GM19193 (cell line): ENCODE data around the gene SLC35G6.

Experiments used
- POLR2A ChIP-seq: IDR thresholded peaks from 4 replicates; pipeline ENCODE4 v1.6.1; 2011; ENCODE audit not compliant: insufficient read depth, insufficient read length; ENCODE audit errors: extremely low read depth

Gene SLC35G6

GRCh38 chr17:7508145-7508544 is 26.9 kb downstream of the SLC35G6 start:
- no peak for TF ChIP-seq POLR2A

- TF ChIP-seq POLR2A = no peak
Measured at GRCh38 chr17:7508846-7509245, 27.6 kb downstream of the SLC35G6 start.

- no peak for TF ChIP-seq POLR2A
Measured at GRCh38 chr17:7509937-7510336, 28.7 kb downstream of the SLC35G6 start.

- no peak for TF ChIP-seq POLR2A
Measured at GRCh38 chr17:7511108-7511507, 29.9 kb downstream of the SLC35G6 start.

GRCh38 chr17:7512105-7512504 is 30.9 kb downstream of the SLC35G6 start:
- no peak for TF ChIP-seq POLR2A

- no peak for TF ChIP-seq POLR2A
Measured at GRCh38 chr17:7512824-7513540, 31.7 kb downstream of the SLC35G6 start.

GRCh38 chr17:7513850-7514419 is 32.7 kb downstream of the SLC35G6 start:
- no peak for TF ChIP-seq POLR2A

GRCh38 chr17:7515911-7516610 is 34.8 kb downstream of the SLC35G6 start:
- TF ChIP-seq POLR2A = no peak

- no peak for TF ChIP-seq POLR2A
Measured at GRCh38 chr17:7523033-7523432, 41.8 kb downstream of the SLC35G6 start.

- TF ChIP-seq POLR2A = no peak
Measured at GRCh38 chr17:7528842-7529241, 47.6 kb downstream of the SLC35G6 start.

GRCh38 chr17:7530023-7530900 is 49.0 kb downstream of the SLC35G6 start:
- TF ChIP-seq POLR2A = no peak
